ENCODE data around the gene DENND4C.

- TF ChIP-seq, protein P1, sequence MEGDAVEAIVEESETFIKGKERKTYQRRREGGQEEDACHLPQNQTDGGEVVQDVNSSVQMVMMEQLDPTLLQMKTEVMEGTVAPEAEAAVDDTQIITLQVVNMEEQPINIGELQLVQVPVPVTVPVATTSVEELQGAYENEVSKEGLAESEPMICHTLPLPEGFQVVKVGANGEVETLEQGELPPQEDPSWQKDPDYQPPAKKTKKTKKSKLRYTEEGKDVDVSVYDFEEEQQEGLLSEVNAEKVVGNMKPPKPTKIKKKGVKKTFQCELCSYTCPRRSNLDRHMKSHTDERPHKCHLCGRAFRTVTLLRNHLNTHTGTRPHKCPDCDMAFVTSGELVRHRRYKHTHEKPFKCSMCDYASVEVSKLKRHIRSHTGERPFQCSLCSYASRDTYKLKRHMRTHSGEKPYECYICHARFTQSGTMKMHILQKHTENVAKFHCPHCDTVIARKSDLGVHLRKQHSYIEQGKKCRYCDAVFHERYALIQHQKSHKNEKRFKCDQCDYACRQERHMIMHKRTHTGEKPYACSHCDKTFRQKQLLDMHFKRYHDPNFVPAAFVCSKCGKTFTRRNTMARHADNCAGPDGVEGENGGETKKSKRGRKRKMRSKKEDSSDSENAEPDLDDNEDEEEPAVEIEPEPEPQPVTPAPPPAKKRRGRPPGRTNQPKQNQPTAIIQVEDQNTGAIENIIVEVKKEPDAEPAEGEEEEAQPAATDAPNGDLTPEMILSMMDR (IDR thresholded peaks at IDR 0.05; ENCODE audit: low read length): no peak
- TF ChIP-seq EZH2phosphoT487 (IDR thresholded peaks at IDR 0.05; ENCODE audit: low read length): no peak
These were observed 44.3 kb upstream of the DENND4C start for GRCh38 chr9:19186232-19186631.
